ENCODE data around the gene GIPC1. TPM values are rescaled to one million over a fixed set of nuclear protein-coding genes. Genes with fewer than 3 reads are reported as not detected.
"Not testable (repeated sequence)": the region's sequence is repeated elsewhere in the genome, so short reads cannot be mapped to it uniquely, and the experiment has no call there.

GIPC1 gene
- total and polyA plus RNA-seq, 12 donors, result 41.6 to 84.1 (median 46.6) TPM

DNA sequence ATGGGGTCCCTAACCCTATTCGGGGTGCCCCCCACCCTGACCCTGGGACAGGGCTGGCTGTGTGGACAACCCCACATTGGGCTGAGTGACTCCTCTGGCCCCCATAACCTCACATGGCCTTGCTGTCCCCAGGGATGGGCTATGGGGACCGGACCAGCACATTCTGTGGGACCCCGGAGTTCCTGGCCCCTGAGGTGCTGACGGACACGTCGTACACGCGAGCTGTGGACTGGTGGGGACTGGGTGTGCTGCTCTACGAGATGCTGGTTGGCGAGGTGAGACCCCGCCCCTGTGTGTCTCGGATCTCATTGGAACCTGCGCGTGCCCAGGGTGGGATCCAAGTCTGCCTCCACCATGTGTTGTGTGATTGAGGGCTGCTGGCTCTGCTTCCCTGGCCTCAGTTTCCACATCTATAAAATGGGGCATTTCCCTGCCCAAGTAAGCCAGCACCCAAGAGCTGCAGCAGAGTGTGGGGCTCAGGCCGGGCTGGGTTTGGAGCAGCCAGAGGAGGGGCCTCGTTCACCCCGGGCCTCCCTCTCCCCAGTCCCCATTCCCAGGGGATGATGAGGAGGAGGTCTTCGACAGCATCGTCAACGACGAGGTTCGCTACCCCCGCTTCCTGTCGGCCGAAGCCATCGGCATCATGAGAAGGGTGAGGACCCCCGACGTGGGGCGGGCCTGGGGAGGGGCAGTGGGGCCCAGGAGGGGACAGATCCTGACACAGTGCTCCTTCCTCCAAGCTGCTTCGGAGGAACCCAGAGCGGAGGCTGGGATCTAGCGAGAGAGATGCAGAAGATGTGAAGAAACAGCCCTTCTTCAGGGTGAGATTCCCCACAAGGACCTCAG is 25.7 kb downstream of the GIPC1 start:
- intact Hi-C loops (cut with DNase I), result loop anchor here in 5 of 10 donors (5.0 to 10.0 kb wide), 4 partner anchors 33 to 335 kb away; partner anchors contain the start of genes ASF1B (in 1 of the 5) and PKN1 (in 1 of the 5)
- peaks cover 0 to 65% (median 53%) of the 10 kb centered on the region in 9 donors for H3K36me3 ChIP-seq
- no peak overlapping the region for H3K4me3 ChIP-seq
- H3K9me3 ChIP-seq, result no peaks in the 10 kb centered on the region
- no peak overlapping the region for H3K27ac ChIP-seq
- DNase-seq (no peak), ATAC-seq (no peak)
- TF ChIP-seq, protein P1, sequence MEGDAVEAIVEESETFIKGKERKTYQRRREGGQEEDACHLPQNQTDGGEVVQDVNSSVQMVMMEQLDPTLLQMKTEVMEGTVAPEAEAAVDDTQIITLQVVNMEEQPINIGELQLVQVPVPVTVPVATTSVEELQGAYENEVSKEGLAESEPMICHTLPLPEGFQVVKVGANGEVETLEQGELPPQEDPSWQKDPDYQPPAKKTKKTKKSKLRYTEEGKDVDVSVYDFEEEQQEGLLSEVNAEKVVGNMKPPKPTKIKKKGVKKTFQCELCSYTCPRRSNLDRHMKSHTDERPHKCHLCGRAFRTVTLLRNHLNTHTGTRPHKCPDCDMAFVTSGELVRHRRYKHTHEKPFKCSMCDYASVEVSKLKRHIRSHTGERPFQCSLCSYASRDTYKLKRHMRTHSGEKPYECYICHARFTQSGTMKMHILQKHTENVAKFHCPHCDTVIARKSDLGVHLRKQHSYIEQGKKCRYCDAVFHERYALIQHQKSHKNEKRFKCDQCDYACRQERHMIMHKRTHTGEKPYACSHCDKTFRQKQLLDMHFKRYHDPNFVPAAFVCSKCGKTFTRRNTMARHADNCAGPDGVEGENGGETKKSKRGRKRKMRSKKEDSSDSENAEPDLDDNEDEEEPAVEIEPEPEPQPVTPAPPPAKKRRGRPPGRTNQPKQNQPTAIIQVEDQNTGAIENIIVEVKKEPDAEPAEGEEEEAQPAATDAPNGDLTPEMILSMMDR (IDR thresholded peaks at IDR 0.05), result no peak
- 83 to 84% methylated on average over 32 of the region's 32 CpGs for WGBS, 2 donors
- peaks cover 4 to 30% (median 26%) of the 10 kb centered on the region in 7 donors for H3K27me3 ChIP-seq
- peaks cover 11 to 32% (median 20%) of the 10 kb centered on the region in 9 donors for H3K4me1 ChIP-seq

GRCh38 chr19:14467816-14468215 is 28.1 kb downstream of the GIPC1 start:
- TF ChIP-seq, protein P1 (IDR thresholded peaks at IDR 0.05), result no peak
- Histone ChIP-seq H3K36me3 (peaks cover 0 to 89% (median 71%) of the 10 kb centered on the region in 9 donors), H3K4me3 (no peak overlapping the region), H3K27ac (no peak overlapping the region), H3K9me3 (no peaks in the 10 kb centered on the region), H3K4me1 (peaks cover 8 to 12% (median 10%) of the 10 kb centered on the region in 9 donors), H3K27me3 (peaks cover 0 to 8% (median 6%) of the 10 kb centered on the region in 7 donors)
- ATAC-seq (no peak), DNase-seq (no peak)
- 77 to 79% methylated on average over 9 of the region's 9 CpGs for WGBS, 2 donors
- intact Hi-C loops (cut with DNase I), result no loop called here

- H3K4me1 ChIP-seq, result peaks cover 5 to 8% (median 6%) of the 10 kb centered on the region in 9 donors
- no peaks in the 10 kb centered on the region for H3K9me3 ChIP-seq
- no peak overlapping the region for H3K4me3 ChIP-seq
- intact Hi-C loops (cut with DNase I), result no loop called here
- WGBS, 2 donors, result 81 to 83% methylated on average over 12 of the region's 12 CpGs
- H3K27me3 ChIP-seq, result peaks cover 0 to 4% (median 2%) of the 10 kb centered on the region in 7 donors
- ATAC-seq (no peak), DNase-seq (no peak)
- peaks cover 0 to 94% (median 71%) of the 10 kb centered on the region in 9 donors for H3K36me3 ChIP-seq
- TF ChIP-seq, protein P1 (IDR thresholded peaks at IDR 0.05), result no peak
- no peak overlapping the region for H3K27ac ChIP-seq
Observed at GRCh38 chr19:14467391-14467790, 28.5 kb downstream of the GIPC1 start.

GRCh38 chr19:14463747-14464146 is 32.2 kb downstream of the GIPC1 start:
- Histone ChIP-seq H3K36me3 (peaks cover 0 to 100% (median 66%) of the 10 kb centered on the region in 9 donors), H3K4me1 (peaks cover 0 to 6% (median 0%) of the 10 kb centered on the region in 9 donors), H3K27me3 (no peaks in the 10 kb centered on the region), H3K4me3 (no peak overlapping the region), H3K27ac (no peak overlapping the region), H3K9me3 (no peaks in the 10 kb centered on the region)
- DNase-seq (no peak), ATAC-seq (peak in 2 of 8 donors; percentile 15 to 24)
- intact Hi-C loops (cut with DNase I), result no loop called here
- TF ChIP-seq, protein P1 (IDR thresholded peaks at IDR 0.05), result no peak
- 95% methylated on average over 21 of the region's 21 CpGs for WGBS, 2 donors

DNA sequence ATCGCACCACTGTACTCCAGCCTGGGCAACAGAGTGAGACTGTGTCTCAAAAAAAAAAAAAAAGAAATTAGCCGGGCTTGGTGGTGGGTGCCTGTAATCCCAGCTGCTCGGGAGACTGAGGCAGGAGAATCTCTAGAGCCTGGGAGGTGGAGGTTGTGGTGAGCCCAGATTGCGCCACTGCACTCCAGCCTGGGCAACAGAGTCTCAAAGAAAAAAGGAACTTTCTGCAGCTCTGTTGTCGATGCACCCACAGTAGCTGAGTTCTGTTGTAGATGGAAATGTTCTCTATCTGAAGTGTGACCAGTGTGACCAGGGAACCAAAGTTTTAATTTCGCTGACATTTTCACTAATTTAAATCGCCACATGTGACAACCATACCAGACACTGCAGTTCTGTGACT is 33.5 kb downstream of the GIPC1 start:
- H3K4me1 ChIP-seq; H3K4me3 ChIP-seq; H3K27me3 ChIP-seq; ATAC-seq; H3K9me3 ChIP-seq; H3K27ac ChIP-seq; intact Hi-C loops (cut with DNase I); DNase-seq: not testable (repeated sequence)
- 96 to 97% methylated on average over 7 of the region's 7 CpGs for WGBS, 2 donors
- H3K36me3 ChIP-seq, result peaks cover 0 to 100% (median 68%) of the 10 kb centered on the region in 9 donors
